Non-pigmented ciliary epithelial cell (primary cell): ENCODE data around the gene KPTN.

ENCODE experiments used
- DNase-seq: peaks from one replicate; pipeline ENCODE4 v3.0.0-alpha.2; 2010; ENCODE audit warnings: low read depth

The KPTN gene

GRCh38 chr19:47469363-47469700 lies 14.7 kb downstream of the KPTN start:
- no peak for DNase-seq

- no peak for DNase-seq
Measured at GRCh38 chr19:47467914-47468313, 16.1 kb downstream of the KPTN start.

GRCh38 chr19:47465957-47466356 lies 18.1 kb downstream of the KPTN start:
- no peak for DNase-seq

GRCh38 chr19:47464675-47465419 lies 19.2 kb downstream of the KPTN start:
- no peak for DNase-seq

GRCh38 chr19:47461876-47462275 lies 22.1 kb downstream of the KPTN start:
- DNase-seq, result no peak

GRCh38 chr19:47459477-47459876 lies 24.5 kb downstream of the KPTN start:
- DNase-seq, result no peak

GRCh38 chr19:47458672-47459071 lies 25.3 kb downstream of the KPTN start:
- DNase-seq, result no peak

- no peak for DNase-seq
Measured at GRCh38 chr19:47456721-47457474, 27.1 kb downstream of the KPTN start.

GRCh38 chr19:47450478-47450877 lies 33.5 kb downstream of the KPTN start:
- no peak for DNase-seq

- no peak for DNase-seq
Measured at GRCh38 chr19:47448360-47448727, 35.7 kb downstream of the KPTN start.

- no peak for DNase-seq
Measured at GRCh38 chr19:47447470-47448359, 36.3 kb downstream of the KPTN start.

GRCh38 chr19:47446534-47447469 lies 37.2 kb downstream of the KPTN start:
- DNase-seq, result no peak

- DNase-seq, result no peak
Measured at GRCh38 chr19:47445937-47446402, 38.0 kb downstream of the KPTN start.

GRCh38 chr19:47445527-47445926 lies 38.5 kb downstream of the KPTN start:
- DNase-seq, result no peak

- DNase-seq, result no peak
Measured at GRCh38 chr19:47444388-47444821, 39.6 kb downstream of the KPTN start.

GRCh38 chr19:47443331-47443730 lies 40.7 kb downstream of the KPTN start:
- no peak for DNase-seq

- DNase-seq, result no peak
Measured at GRCh38 chr19:47438793-47439220, 45.2 kb downstream of the KPTN start.

GRCh38 chr19:47437500-47437899 lies 46.5 kb downstream of the KPTN start:
- DNase-seq, result no peak

- no peak for DNase-seq
Measured at GRCh38 chr19:47436712-47437401, 47.2 kb downstream of the KPTN start.

- DNase-seq, result no peak
Measured at GRCh38 chr19:47435883-47436417, 48.1 kb downstream of the KPTN start.
